GM19240 (cell line): ENCODE data around the gene KLHDC4.

Experiments
- DNase-seq: peaks from one replicate; pipeline ENCODE4 v3.0.0; 2011; ENCODE audit warnings: low spot score; ENCODE audit not compliant: insufficient read length

The KLHDC4 gene

GRCh38 chr16:87662254-87663204, 103.3 kb downstream of the KLHDC4 start:
- DNase-seq: no peak

GRCh38 chr16:87661561-87661960, 104.2 kb downstream of the KLHDC4 start:
- DNase-seq: no peak

GRCh38 chr16:87658564-87659225, 107.1 kb downstream of the KLHDC4 start:
- no peak for DNase-seq
